Measurements from ENCODE around the gene TSLP.

DNA sequence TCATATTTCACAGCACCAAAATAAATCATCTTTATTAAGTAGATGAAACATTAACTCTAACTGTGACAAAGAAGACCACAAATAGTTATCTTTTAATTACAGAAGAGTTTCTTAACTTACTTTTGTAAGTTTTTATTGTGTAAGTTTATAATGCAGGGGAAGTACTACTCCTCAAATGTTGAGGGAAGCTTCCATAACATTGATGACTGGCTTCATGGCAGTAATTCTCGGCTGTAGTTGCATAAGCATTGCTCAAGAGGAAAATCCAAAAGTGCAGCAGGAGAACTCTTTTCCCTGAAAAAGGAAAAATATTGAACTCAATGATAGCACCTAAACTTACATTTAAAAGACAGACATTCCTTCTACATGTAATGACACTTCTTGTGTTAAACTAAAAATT lies 4.6 kb downstream of the TSLP start:
- no peak for TF ChIP-seq EZH2phosphoT487 (IDR thresholded peaks at IDR 0.05; ENCODE audit: low read depth, severe bottlenecking, unreplicated experiment)
- TF ChIP-seq, protein P1, sequence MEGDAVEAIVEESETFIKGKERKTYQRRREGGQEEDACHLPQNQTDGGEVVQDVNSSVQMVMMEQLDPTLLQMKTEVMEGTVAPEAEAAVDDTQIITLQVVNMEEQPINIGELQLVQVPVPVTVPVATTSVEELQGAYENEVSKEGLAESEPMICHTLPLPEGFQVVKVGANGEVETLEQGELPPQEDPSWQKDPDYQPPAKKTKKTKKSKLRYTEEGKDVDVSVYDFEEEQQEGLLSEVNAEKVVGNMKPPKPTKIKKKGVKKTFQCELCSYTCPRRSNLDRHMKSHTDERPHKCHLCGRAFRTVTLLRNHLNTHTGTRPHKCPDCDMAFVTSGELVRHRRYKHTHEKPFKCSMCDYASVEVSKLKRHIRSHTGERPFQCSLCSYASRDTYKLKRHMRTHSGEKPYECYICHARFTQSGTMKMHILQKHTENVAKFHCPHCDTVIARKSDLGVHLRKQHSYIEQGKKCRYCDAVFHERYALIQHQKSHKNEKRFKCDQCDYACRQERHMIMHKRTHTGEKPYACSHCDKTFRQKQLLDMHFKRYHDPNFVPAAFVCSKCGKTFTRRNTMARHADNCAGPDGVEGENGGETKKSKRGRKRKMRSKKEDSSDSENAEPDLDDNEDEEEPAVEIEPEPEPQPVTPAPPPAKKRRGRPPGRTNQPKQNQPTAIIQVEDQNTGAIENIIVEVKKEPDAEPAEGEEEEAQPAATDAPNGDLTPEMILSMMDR (IDR thresholded peaks at IDR 0.05; ENCODE audit: poor library complexity), result no peak
- no peak for TF ChIP-seq EZH2 (IDR thresholded peaks at IDR 0.05; ENCODE audit: borderline replicate concordance)

Data from hepatocyte (in vitro differentiated cells).